Head of caudate nucleus (tissue), 42 donors: ENCODE measurements around the gene TSKU.
"Not testable (repeated sequence)": the region's sequence is repeated elsewhere in the genome, so short reads cannot be mapped to it uniquely, and the experiment has no call there.

Source experiments
- DNase-seq, 42 donors: peaks; one replicate each; pipeline versions ENCODE4 v3.0.0 to v3.0.0-alpha.2; 2020 to 2021; ENCODE audit warnings: mixed read lengths in 7 of 42
- intact Hi-C: fragments of 100-400 bp; cut with DNase I; formaldehyde crosslinking; loops from one replicate; pipeline ENCODE4 v1.15.0; 2022

Gene TSKU

DNA sequence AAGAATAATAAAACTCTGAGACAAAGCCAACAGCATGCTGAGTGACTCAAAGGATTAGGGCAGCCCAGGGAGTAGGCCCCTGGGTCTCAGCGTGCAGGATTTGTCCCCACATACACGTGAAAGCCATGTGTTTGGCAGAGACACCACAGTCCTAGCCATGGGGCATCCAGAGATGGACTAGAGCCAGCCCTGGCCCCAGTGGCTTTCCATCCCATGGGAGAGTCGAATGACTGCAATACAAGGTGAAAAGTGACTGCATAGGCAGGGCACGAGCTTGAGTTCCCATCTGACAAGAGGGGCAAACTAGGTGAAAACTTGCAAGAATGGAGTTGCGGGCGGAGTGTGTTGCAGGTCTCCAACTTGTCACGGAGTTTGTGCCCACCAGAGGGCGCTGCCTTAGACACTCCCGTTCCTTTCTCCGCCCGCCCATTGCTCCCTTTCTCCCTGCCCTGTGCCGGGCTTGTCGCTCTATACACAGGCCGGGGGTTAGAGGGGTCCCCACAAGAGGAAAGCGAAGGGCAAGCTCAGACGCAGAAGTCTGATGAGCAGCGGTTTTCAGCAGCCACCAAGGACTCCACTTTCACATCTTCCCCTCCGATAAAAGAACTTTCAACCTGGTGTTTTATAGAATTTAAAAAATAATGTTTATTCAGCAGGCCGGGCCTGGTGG is 24.2 kb downstream of the TSKU start:
- intact Hi-C loops, result loop anchor here (2.0 kb wide), 1 partner anchor 113 kb away; no protein-coding TSS in a partner anchor
- peak; percentile 81 to 97 (median 90) for DNase-seq

DNA sequence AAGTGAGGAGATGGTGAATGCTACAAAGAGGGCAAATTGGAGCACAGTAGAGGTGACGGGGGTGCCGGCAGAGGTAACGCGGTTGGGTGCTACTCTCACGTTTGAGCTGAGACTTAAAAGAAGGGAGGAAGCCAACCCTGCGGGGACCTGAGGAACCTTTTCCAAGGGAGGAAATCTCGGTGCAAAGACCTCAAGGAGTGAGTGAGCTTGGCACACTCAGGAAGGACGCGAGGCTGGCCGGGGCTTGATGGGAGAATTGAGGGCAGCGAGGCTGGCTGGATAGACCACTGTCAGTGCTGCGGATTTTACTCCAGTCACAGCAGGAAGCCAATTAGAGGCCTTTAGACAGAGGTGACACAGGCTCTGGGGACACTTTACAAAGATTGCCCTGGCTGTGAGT is 25.0 kb downstream of the TSKU start:
- DNase-seq, result peak in 3 of 42 donors; percentile 27 to 39 (median 36)
- intact Hi-C loops, result no loop called here

DNA sequence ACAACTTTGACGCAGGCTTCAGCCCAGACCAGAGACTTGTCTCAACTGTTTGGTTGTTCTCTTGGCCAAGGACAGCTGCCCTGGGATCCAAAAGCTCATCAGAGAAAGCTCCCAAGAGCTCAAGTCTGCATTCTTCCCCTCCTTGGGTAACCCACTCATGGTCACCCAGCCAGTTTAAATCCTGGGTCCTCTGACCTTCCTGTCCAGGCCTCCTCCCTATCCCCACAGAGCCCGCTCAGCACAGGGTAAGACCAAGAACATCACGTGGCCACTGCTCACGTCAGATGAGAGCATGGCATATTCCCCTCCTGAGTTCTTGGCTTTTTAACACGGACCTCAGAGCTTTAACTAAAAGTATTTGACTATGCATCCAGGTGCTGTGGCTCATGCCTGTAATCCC is 25.8 kb downstream of the TSKU start:
- intact Hi-C loops, result no loop called here
- peak in 3 of 42 donors; percentile 12 to 36 (median 13) for DNase-seq

- peak in 27 of 42 donors; percentile 27 to 84 (median 51) for DNase-seq
- intact Hi-C loops, result no loop called here
These were observed 27.1 kb downstream of the TSKU start for GRCh38 chr11:76810151-76810853.

GRCh38 chr11:76811259-76811658 is 28.1 kb downstream of the TSKU start:
- intact Hi-C loops, result no loop called here
- peak in 1 of 42 donors; percentile 9 for DNase-seq

DNA sequence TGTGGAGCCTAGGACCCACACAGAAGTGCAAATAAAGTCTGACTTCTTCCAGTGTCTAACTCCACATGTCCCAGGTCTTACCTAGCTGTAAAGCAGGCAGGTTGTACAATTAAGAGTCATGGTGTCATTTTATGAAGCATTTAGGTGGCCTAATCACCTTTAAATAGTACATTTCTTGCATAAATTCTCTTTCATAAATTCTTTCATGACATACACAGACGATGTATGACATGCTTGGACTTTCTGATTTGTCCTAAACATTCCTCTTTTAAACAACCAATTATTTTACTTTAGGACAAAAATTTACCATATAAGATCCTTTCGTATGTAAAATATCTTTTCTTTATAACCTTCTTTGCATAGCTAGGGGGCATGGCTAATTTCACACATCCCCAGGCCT is 31.3 kb downstream of the TSKU start:
- DNase-seq, result peak in 1 of 42 donors; percentile 8
- intact Hi-C loops, result no loop called here

- DNase-seq, result peak in 2 of 42 donors; percentile 3 to 19
- intact Hi-C loops, result not testable (repeated sequence)
These were observed 32.5 kb downstream of the TSKU start for GRCh38 chr11:76815678-76816077.

DNA sequence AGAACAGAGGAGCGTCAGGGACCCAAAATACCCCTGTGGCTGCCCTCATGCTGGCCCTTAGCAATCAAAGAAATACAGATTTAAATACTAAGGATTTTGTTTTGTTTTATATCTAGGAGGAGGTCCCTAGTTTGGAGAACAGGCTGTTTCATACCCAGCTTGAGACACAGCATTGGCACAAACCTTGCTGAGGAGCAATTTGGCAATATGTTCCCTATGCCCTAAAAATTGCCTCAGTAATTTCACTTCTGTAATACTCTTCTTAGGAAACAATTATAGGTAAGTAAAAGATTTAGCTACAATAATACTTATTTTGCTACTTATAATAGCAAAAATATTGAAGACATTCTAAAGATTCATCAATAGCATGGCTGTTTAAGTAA is 37.0 kb downstream of the TSKU start:
- no peak for DNase-seq
- intact Hi-C loops, result no loop called here

DNA sequence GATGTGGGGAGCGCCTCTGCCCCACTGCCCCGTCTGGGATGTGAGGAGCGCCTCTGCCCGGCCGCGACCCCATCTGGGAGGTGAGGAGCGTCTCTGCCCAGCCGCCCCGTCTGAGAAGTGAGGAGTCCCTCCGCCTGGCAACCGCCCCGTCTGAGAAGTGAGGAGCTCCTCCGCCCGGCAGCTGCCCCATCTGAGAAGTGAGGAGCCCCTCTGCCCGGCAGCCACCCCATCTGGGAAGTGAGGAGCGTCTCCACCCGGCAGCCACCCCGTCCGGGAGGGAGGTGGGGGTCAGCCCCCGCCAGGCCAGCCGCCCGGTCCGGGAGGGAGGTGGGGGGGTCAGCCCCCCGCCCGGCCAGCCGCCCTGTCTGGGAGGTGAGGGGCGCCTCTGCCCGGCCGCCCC is 38.2 kb downstream of the TSKU start:
- peak in 1 of 42 donors; percentile 8 for DNase-seq
- intact Hi-C loops, result not testable (repeated sequence)

- peak in 2 of 42 donors; percentile 5 to 22 for DNase-seq
- intact Hi-C loops, result no loop called here
These were observed 39.2 kb downstream of the TSKU start for GRCh38 chr11:76822406-76822805.

GRCh38 chr11:76823481-76824028 is 40.4 kb downstream of the TSKU start:
- intact Hi-C loops, result no loop called here
- DNase-seq, result peak in 2 of 42 donors; percentile 14 to 33

DNA sequence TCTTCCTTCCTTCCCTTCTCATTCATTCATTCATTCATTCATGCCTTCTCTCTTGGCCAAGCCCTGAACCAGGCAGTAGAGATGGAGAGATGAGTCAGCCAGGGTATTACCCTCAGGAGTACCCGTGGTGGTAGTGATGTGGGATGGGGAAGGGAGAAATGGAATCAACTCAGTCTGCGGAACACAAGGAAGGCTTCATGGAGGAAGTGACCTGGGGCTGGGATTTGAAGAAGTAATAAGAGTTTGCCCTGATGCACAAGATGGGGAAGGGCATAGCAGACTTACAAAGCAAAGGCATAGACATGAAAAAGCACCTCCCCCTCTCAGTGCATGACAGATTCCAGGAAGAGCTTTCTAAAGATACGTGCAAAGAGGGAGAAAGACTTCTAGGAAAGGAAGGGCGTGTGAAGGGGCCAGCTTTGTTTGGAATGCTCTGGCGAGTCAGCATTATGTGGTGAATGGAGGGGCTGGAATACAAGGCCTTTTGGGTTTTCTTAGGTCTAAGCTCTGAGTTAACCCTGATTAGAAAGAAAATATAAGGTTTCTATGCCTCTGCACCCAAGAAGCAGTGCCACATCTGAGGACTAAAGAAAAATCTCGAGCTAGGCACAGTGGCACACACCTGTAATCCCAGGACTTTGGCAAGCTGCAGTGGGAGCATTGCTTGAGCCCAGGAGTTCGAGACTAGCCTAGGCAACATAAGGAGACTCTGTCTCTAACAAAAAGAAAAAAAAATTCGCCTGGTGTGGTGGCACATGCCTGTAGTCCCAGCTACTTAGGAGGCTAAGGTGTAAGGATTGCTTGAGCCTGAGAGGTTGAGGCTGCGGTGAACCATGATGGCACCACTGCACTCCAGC is 41.2 kb downstream of the TSKU start:
- intact Hi-C loops, result no loop called here
- peak in 2 of 42 donors; percentile 8 to 30 for DNase-seq

DNA sequence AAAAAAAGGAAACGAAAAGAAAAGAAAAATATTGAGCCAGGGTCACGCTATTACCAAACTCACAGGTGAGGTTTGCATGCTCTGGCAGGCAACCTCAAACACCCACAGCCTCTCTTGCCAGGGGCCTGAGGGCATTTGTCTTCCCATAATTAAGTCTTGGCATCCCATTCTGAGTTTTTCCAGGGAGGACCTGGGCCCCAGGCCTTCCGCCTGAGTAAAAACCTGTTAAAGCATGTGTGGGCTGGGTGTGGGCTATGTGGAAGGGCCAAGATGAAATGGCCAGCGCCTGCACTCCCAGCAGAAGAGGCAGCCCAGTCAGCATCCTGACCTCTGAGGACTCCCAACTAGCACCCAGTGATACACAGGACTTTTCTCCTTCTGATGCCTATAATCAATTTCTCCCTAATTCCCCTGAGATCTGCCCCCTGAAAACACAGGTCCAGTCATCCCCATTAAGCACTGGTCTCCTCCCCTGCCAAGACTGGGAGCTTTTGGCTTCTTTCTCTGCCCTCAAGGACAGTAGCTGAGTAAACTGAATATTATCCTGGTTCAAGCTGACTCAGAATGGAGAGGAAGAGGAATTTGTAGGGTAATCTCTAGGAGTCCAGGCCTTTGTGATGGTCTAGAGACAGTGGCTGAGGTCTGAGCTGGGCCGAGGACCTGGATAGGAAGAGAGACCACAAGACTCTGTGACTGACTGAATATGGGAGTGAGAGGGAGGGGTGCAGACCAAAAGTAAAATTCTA is 42.0 kb downstream of the TSKU start:
- intact Hi-C loops, result no loop called here
- DNase-seq, result peak in 1 of 42 donors; percentile 21

GRCh38 chr11:76825726-76826396 is 42.7 kb downstream of the TSKU start:
- DNase-seq, result peak in 1 of 42 donors; percentile 10
- intact Hi-C loops, result no loop called here

- DNase-seq, intact Hi-C loops: not testable (repeated sequence)
These were observed 43.4 kb downstream of the TSKU start for GRCh38 chr11:76826508-76826907.

DNA sequence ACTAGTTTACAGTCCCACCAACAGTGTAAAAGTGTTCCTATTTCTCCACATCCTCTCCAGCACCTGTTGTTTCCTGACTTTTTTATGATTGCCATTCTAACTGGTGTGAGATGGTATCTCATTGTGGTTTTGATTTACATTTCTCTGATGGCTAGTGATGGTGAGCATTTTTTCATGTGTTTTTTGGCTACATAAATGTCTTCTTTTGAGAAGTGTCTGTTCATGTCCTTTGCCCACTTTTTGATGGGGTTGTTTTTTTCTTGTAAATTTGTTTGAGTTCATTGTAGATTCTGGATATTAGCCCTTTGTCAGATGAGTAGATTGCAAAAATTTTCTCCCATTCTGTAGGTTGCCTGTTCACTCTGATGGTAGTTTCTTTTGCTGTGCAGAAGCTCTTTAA is 43.8 kb downstream of the TSKU start:
- intact Hi-C loops, DNase-seq: not testable (repeated sequence)

GRCh38 chr11:76830639-76831327 is 47.6 kb downstream of the TSKU start:
- intact Hi-C loops, result no loop called here
- peak in 2 of 42 donors; percentile 27 to 30 for DNase-seq
